GM19035 (cell line): ENCODE results near the gene HDAC1.

Experiments
- ATAC-seq: cut with Tn5 transposase; IDR thresholded peaks from one replicate; pipeline ENCODE4 v1.9.1; 2021; ENCODE audit not compliant: unreplicated experiment

The HDAC1 gene

DNA sequence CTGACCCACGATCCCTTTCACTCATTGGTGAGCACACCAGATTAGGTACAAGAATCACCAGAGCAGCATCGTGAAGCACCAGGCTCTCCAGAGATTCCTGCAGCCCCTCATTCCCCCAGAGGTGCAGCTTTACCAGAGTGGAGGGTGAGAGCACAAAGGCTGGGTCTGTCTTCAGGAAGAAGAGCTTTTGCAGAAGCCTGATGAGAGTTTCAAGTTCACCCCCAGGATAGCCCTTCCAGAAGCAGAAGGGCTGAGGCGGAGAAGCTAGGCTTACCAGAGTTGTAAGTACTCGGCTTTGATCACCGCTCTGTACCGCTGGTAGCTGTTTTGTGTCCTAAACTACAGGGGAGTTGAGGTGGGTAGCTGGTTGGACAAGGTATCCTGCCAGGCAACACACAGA lies 73.6 kb downstream of the HDAC1 start:
- ATAC-seq: no peak

DNA sequence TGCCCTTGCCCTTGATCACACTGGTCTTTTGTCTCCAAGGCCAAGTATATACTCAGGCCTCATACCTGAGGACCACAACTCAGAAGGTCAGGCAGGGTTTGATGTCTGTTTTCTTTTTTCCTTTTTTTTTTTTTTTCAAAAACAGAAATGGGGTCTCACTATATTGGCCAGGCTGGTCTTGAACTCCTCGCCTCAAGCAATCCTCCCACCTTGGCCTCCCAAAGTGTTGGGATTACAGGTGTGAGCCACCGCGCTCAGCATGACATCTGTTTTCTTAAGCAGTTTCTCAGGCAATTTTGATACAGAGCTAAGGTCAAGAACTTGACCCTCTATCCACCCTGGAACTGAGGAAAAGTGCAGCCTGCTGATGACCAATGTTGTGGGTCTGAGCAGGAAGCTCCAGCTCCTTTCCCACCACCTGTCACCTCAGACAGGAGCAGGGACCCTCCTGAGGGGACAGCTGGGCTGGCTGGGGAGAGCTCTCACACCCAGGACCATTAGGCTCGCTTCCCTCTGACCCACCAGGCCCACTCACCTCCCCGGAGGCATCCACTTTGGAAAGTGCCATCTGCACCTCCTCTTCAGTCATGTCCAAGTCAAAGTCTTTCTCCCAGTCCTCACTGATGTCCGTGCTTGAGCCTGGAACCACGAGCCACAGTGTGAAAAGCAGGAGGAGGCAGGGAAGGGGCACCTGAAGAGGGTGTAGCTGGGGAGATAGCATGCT lies 76.2 kb downstream of the HDAC1 start:
- ATAC-seq: no peak

DNA sequence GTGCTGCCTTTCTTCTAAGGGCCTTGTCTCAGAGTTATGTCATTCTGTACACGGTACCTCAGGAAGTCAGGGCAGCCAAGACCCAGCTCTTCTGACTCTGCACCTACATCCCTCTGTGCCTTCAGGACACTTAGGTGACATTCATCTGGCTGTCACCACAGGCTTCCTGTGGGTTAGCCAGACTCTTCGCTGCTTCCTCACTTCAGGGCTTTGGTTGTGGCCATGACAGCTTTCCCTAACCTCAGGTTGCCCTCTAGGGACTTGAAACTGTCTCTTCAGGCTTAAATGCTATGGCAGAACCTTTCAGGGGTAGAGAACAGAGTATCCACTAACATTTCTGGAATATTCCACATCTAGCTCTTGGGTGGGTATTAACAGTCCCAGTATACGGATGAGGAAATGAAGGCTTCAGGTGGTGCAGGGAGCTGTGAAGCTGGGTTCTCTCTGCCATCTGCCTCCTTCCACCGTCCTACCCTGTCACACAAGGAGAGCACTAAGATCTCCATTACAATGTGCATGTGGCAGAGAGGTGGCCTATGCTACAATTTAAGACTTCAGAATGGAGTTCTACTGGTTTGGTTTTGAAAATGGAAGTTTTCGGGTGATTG lies 80.4 kb downstream of the HDAC1 start:
- ATAC-seq: no peak

DNA sequence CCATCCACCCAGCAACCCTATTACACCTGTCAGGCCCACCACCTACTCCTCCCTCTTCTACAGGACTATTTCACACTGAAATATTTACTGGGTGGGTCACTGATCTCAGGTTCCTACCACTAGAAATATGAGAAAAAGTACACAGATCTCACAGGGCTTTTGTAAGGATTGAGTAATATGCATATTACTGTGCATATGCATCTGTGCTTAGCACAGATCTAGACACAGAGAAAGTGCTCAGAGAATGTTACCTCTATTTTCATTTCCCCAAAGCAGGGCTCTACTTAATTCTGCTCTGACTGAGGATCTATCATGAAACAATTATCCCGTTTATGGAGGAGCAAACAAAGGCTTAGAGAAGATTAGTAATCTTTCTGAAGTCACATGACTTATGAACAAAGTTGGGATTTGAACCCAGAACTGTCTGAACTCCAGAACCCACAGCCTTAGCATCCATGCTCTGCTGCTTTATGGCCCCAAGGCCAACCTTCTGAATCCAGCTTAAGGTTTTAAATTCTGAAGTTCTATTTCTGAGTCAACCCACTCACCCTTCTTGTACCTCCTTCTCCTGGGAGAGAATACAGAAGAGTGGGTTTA lies 82.2 kb downstream of the HDAC1 start:
- no peak for ATAC-seq

DNA sequence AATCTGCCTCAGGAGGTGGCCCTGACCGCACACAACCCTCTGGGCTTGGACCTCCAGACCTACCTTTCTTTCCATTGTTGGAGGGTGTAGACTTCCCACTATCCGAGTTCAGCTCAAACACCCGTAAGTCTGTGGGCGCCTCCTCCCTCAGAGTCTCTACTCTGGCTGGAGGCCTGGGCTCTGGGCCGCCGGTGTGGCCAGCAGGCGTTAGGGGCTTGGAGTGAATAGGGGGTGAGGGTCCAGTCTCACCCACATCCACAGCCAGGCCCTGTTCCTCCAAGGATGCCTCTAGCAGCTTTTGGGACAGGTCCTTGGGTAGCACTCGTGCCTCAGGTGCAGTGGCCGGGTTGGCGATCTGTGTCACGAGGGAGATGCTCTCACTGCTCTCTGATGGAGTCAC lies 84.3 kb downstream of the HDAC1 start:
- no peak for ATAC-seq

DNA sequence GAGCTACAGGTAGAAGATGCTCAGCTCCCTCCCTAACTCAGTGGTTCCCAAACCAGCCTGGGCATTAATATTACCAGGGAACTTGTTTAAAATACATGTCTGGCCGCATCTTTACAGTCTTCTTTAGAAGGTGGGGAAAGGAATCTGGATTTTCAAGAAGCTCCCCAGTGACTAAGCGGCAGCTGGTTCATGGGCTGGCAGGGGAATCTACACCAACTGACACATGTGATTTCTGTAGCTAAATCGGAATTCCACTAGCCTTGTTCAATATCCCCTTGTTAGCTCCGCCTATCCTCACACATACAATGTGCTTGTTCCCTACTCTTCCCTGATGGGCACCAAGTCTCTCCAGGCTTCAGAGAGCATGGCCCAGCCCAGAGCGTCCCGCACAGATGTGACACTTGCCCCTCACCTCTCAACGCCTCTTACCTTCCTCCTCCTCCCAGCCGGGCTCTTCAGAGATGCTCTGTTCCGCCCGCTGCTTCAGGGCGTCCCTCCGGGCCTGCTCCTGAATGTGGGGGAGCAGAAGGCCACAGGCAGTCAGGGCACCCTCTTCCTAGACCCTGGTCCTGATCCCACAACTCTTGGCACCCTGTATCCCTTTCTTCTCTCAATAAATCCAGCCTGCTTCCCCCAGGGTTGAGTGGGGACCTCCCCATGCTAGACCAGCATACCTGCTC lies 85.8 kb downstream of the HDAC1 start:
- ATAC-seq: no peak

DNA sequence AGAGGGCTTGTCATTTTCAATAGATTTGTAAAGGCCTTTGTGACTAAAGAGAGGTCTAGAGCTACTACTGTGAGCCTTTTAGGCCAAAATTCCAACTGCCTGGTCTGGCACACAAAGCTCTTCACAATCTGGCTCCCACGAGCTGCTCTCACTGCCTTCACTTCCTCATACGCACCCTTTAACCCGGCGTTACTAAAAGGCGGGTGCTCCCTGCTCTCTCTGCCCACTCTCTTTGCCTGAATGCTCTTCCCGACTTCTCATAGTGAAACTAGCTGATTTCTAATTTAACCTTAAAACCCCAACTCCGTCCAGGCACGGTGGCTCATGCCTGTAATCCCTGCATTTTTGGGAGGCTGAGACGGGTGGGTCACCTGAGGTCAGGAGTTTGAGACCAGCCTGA lies 88.2 kb downstream of the HDAC1 start:
- no peak for ATAC-seq
